GM12873 (cell line): ENCODE data around the gene NFKBIB.

Experiments
- CTCF ChIP-seq: IDR thresholded peaks from 2 replicates; pipeline ENCODE4 v1.5.1; 2012; ENCODE audit warnings: low read depth, mild to moderate bottlenecking, moderate library complexity, low read length, control low read depth; ENCODE audit not compliant: insufficient read depth; ENCODE audit errors: missing control alignments

The NFKBIB gene

GRCh38 chr19:38870612-38871011 lies 29.2 kb upstream of the NFKBIB start:
- no peak for TF ChIP-seq CTCF

GRCh38 chr19:38875656-38876395 lies 23.9 kb upstream of the NFKBIB start:
- peak; percentile 28 for TF ChIP-seq CTCF

GRCh38 chr19:38877781-38878574 lies 21.8 kb upstream of the NFKBIB start, which contains the start of gene RINL:
Gene RINL, minus strand, starts transcription at chr19:38878275. Its CDS starts 1,533 bp downstream, at chr19:38876742.
- no peak for TF ChIP-seq CTCF

GRCh38 chr19:38878575-38879399 lies 21.0 kb upstream of the NFKBIB start:
- peak; percentile 28 for TF ChIP-seq CTCF

- TF ChIP-seq CTCF, result no peak
These were observed 20.4 kb upstream of the NFKBIB start for GRCh38 chr19:38879400-38879751.

- TF ChIP-seq CTCF, result no peak
These were observed 19.5 kb upstream of the NFKBIB start for GRCh38 chr19:38880076-38880881.
